Measurements from ENCODE around the gene CR1L. TPM values are rescaled to one million over a fixed set of nuclear protein-coding genes. Genes with fewer than 3 reads are reported as not detected.

CR1L gene
- not detected in 2 replicates for total RNA-seq

GRCh38 chr1:207644852-207645634 is at the start of gene CR1L:
TSS of gene CR1L (plus strand) at chr1:207645133. CDS start at chr1:207645234, 101 bp downstream.

GRCh38 chr1:207751790-207752455 is 107.0 kb downstream of the CR1L start, which contains the start of gene CD46:
TSS of gene CD46 (plus strand) at chr1:207752054. CDS start at chr1:207752213, 159 bp downstream.

Other genes starting within 250 kb of the CR1L start
- gene CR2, start 190.8 kb upstream of the CR1L start, total RNA-seq = not detected in 2 replicates
- gene CR1, start 149.0 kb upstream of the CR1L start, total RNA-seq = not detected in 2 replicates
- gene CD46, start 106.9 kb downstream of the CR1L start, total RNA-seq = 154 and 282 TPM in 2 replicates

Measured in nasal cavity respiratory epithelium epithelial cell of viscerocranial mucosa (primary cell).